ENCODE data around the gene CHPT1.

Gene CHPT1

GRCh38 chr12:101764051-101764792 is 66.8 kb downstream of the CHPT1 start:
- TF ChIP-seq, protein P1, sequence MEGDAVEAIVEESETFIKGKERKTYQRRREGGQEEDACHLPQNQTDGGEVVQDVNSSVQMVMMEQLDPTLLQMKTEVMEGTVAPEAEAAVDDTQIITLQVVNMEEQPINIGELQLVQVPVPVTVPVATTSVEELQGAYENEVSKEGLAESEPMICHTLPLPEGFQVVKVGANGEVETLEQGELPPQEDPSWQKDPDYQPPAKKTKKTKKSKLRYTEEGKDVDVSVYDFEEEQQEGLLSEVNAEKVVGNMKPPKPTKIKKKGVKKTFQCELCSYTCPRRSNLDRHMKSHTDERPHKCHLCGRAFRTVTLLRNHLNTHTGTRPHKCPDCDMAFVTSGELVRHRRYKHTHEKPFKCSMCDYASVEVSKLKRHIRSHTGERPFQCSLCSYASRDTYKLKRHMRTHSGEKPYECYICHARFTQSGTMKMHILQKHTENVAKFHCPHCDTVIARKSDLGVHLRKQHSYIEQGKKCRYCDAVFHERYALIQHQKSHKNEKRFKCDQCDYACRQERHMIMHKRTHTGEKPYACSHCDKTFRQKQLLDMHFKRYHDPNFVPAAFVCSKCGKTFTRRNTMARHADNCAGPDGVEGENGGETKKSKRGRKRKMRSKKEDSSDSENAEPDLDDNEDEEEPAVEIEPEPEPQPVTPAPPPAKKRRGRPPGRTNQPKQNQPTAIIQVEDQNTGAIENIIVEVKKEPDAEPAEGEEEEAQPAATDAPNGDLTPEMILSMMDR (IDR thresholded peaks at IDR 0.05; ENCODE audit: control insufficient read depth, insufficient read depth, low read depth, low read length, missing control alignments), result no peak
- no peak overlapping the region for H3K4me3 ChIP-seq (ENCODE audit: control insufficient read depth, low read depth, low read length)
- DNase-seq (ENCODE audit: low read depth), result no peak

DNA sequence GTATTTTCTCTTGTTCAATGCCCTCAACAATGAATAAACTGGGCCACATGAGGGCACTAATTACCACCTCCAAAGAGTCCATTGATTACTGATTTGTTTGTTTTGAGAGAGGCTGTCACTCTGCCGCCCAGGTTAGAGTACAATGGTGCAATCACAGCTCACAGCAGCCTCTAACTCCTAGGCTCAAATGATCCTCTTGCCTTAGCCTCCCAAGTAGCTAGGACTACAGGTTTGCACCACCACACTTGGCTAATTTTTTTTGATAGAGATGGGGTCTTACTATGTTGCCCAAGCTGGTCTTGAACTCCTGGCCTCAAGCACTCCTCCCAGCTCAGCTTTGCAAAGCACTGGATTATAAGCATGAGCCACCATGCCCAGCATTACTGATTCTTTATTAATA is 70.1 kb downstream of the CHPT1 start:
- no peak for DNase-seq (ENCODE audit: low read depth)
- TF ChIP-seq, protein P1 (IDR thresholded peaks at IDR 0.05; ENCODE audit: control insufficient read depth, insufficient read depth, low read depth, low read length, missing control alignments), result no peak
- H3K4me3 ChIP-seq (ENCODE audit: control insufficient read depth, low read depth, low read length), result no peak overlapping the region

GRCh38 chr12:101768781-101769180 is 71.3 kb downstream of the CHPT1 start:
- TF ChIP-seq, protein P1 (IDR thresholded peaks at IDR 0.05; ENCODE audit: control insufficient read depth, insufficient read depth, low read depth, low read length, missing control alignments), result no peak
- H3K4me3 ChIP-seq (ENCODE audit: control insufficient read depth, low read depth, low read length), result no peak overlapping the region
- DNase-seq (ENCODE audit: low read depth), result no peak

DNA sequence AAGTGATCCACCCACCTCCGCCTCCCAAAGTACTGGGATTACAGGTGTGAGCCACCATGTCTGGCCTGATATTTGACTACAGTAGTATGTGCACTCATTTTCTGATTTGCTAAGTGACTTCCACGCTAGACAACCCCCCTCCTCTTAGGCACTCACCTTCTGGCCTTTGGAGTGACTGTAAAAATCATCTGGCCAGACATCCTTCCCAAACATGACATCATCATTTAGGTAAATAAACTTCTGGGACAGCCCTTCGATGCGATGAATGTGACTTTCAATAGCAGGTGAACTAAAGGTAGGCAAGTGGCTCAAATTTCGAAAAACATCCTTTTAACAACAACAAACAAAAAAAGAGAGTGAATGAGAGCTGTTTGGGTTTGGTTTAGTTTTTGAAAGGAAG is 72.4 kb downstream of the CHPT1 start:
- TF ChIP-seq, protein P1 (IDR thresholded peaks at IDR 0.05; ENCODE audit: control insufficient read depth, insufficient read depth, low read depth, low read length, missing control alignments), result no peak
- H3K4me3 ChIP-seq (ENCODE audit: control insufficient read depth, low read depth, low read length), result no peak overlapping the region
- DNase-seq (ENCODE audit: low read depth), result no peak

GRCh38 chr12:101772012-101772775 is 74.8 kb downstream of the CHPT1 start:
- TF ChIP-seq, protein P1 (IDR thresholded peaks at IDR 0.05; ENCODE audit: control insufficient read depth, insufficient read depth, low read depth, low read length, missing control alignments), result no peak
- H3K4me3 ChIP-seq (ENCODE audit: control insufficient read depth, low read depth, low read length), result no peak overlapping the region
- DNase-seq (ENCODE audit: low read depth), result no peak

DNA sequence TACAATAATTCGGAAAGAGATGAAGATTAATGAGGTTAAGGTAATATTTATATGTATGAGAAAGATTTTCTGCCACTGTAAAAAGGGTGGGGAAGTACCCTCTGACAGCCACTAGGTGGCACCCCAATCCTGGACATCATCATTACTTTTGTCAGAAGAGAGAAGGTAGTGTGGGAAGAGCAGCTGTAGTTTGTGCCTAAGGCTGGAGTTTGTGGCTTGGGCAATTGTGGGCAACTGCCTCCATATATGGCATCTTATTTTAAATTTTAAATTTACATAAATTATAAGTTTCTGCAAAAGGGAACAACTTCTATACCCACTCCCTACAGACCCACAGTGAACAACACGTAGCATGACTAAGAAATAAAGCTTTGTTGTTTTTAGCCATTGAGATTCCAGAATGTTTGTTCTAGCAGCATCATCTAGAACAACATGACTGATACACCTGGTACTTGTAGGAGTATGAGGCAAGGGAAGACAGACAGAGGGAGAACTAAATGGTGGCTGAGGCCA is 76.3 kb downstream of the CHPT1 start:
- peak; percentile 27 for DNase-seq (ENCODE audit: low read depth)
- TF ChIP-seq, protein P1 (IDR thresholded peaks at IDR 0.05; ENCODE audit: control insufficient read depth, insufficient read depth, low read depth, low read length, missing control alignments), result peak; percentile 84
- no peak overlapping the region for H3K4me3 ChIP-seq (ENCODE audit: control insufficient read depth, low read depth, low read length)
